Suprapubic skin (tissue), 4 donors: ENCODE measurements around the gene ATXN7L2. TPM values are rescaled to one million over a fixed set of nuclear protein-coding genes. Genes with fewer than 3 reads are reported as not detected.

Source experiments
- DNase-seq, 2 donors: peaks; one replicate each; pipeline ENCODE4 v3.0.0-alpha.2; 2019; ENCODE audit warnings: low spot score in 2 of 2
- H3K27ac ChIP-seq: fragments of 200-600 bp; sonication (generic); one replicate; pipeline ENCODE4 v1.5.1; 2019
- H3K27me3 ChIP-seq: fragments of 200-600 bp; sonication (generic); one replicate; pipeline ENCODE4 v1.5.1; 2019
- H3K36me3 ChIP-seq: fragments of 200-600 bp; sonication (generic); one replicate; pipeline ENCODE4 v1.5.1; 2019
- H3K4me1 ChIP-seq: fragments of 200-600 bp; sonication (generic); one replicate; pipeline ENCODE4 v1.5.1; 2019
- H3K4me3 ChIP-seq: fragments of 200-600 bp; sonication (generic); one replicate; pipeline ENCODE4 v1.5.1; 2019; ENCODE audit warnings: mild to moderate bottlenecking
- H3K9me3 ChIP-seq: fragments of 200-600 bp; sonication (generic); one replicate; pipeline ENCODE4 v1.5.1; 2019
- EP300 ChIP-seq: sonication (generic); formaldehyde crosslinking; IDR thresholded peaks from one replicate; pipeline ENCODE4 v1.6.1; 2017; ENCODE audit warnings: antibody characterized with exemption
- POLR2A ChIP-seq, 2 donors: fragments of 450-650 bp; IDR thresholded peaks; one replicate each; pipeline ENCODE4 v1.6.1; 2017; ENCODE audit warnings: antibody characterized with exemption in 2 of 2, mild to moderate bottlenecking in 2 of 2, moderate library complexity in 2 of 2
- POLR2AphosphoS5 ChIP-seq, 3 donors: sonication (generic); formaldehyde crosslinking; IDR thresholded peaks; one replicate each; pipeline ENCODE4 v1.6.1; 2017; ENCODE audit warnings: antibody characterized with exemption in 3 of 3
- WGBS: methylation state at CpG from one replicate; pipeline ENCODE4 v1.1.5; 2018; 5-methylcytosine and 5-hydroxymethylcytosine counted together
- total RNA-seq, 4 donors: library from RNA; depleted of rRNA; stranded (reverse); fragments of >200 nt; gene quantifications; one replicate each; pipeline ENCODE4 v1.1.0, GENCODE V29; 2016
- TF ChIP-seq, protein P1 (sequence below), 2 donors: fragments of 200-600 bp in 1 of 2; fragments of 450-650 bp in 1 of 2; sonication (generic) in 1 of 2; IDR thresholded peaks; one replicate each; pipeline ENCODE4 v1.5.1; 2016 to 2019; ENCODE audit warnings: antibody characterized with exemption in 2 of 2, mild to moderate bottlenecking in 1 of 2, moderate library complexity in 1 of 2

Gene ATXN7L2
- total RNA-seq, 4 donors from 2014 or later: 5.1 to 8.4 (median 7.2) TPM

GRCh38 chr1:109500941-109501381 is 17.3 kb downstream of the ATXN7L2 start:
- H3K9me3 ChIP-seq: no peaks in the 10 kb centered on the region
- no peak for TF ChIP-seq POLR2AphosphoS5 (IDR thresholded peaks at IDR 0.05)
- no peak for TF ChIP-seq EP300
- no peak for TF ChIP-seq POLR2A (IDR thresholded peaks at IDR 0.05)
- TF ChIP-seq, protein P1, sequence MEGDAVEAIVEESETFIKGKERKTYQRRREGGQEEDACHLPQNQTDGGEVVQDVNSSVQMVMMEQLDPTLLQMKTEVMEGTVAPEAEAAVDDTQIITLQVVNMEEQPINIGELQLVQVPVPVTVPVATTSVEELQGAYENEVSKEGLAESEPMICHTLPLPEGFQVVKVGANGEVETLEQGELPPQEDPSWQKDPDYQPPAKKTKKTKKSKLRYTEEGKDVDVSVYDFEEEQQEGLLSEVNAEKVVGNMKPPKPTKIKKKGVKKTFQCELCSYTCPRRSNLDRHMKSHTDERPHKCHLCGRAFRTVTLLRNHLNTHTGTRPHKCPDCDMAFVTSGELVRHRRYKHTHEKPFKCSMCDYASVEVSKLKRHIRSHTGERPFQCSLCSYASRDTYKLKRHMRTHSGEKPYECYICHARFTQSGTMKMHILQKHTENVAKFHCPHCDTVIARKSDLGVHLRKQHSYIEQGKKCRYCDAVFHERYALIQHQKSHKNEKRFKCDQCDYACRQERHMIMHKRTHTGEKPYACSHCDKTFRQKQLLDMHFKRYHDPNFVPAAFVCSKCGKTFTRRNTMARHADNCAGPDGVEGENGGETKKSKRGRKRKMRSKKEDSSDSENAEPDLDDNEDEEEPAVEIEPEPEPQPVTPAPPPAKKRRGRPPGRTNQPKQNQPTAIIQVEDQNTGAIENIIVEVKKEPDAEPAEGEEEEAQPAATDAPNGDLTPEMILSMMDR (IDR thresholded peaks at IDR 0.05): no peak
- peaks cover 24% of the 10 kb centered on the region for H3K36me3 ChIP-seq
- no peak for DNase-seq
- peak overlapping the region; percentile 15 for H3K27ac ChIP-seq
- WGBS: 26% methylated on average over 5 of the region's 5 CpGs
- no peak overlapping the region for H3K4me3 ChIP-seq
- peaks cover 78% of the 10 kb centered on the region for H3K4me1 ChIP-seq
- no peaks in the 10 kb centered on the region for H3K27me3 ChIP-seq

DNA sequence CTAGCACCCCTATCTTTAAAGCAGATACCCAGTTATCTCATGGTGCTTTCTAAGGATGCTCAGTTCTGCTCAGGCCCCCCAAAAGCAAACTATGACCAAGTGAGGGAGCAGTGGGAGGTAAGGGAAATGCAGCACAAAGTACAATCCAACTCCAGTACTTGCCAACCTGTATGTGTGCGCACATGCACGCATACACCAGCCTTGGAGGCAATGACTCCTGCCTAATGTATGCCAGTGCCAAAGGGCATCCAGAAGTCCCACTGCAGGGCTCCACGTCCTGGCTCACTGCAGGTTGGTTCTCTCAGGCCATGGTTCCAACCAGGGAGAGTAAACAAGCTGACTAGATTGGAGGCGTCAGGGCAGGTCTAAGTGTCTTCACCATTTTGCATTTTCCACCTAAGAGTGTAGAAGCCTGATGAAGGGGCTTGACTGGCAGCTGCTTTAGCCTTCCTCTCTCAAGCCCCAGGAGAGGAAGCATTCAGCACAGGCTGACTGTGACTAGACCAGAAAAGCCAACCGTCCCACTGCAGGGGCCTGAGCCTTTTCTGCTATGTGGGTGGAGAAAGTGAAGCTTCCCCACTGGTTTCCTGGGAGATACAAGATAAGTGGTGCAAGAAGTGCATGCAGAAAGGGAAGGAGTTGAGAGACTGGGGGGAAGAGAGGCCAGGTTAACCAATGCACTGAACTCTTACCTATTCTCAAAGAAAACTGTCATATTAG is 18.1 kb downstream of the ATXN7L2 start:
- TF ChIP-seq EP300 (no peak), POLR2AphosphoS5 (IDR thresholded peaks at IDR 0.05) (no peak), POLR2A (IDR thresholded peaks at IDR 0.05) (no peak)
- TF ChIP-seq, protein P1 (IDR thresholded peaks at IDR 0.05): no peak
- H3K27ac ChIP-seq: no peak overlapping the region

DNA sequence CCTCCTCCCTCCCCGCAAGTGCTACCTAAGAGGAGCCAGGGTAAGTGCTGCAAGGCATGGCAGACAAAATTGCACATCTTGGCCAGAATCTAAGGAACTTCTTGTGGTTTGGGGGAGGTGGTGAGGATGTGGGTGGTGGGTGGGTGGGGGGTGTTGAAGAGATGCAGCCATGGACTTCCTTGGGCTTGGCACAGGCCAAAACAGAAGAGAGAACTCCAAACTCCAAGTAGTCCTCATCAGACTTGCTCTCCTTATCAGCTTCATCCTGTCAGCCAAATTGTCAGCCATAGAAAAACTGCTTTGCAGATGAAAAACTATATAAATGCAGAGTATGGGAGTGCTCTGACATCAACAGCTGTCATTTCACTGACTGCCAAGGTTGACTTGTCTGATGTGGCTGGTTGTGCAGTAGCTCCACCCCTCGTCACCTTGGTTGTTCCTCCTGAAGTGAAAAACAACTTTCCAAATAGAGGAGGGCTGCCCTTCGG is 18.7 kb downstream of the ATXN7L2 start:
- H3K27ac ChIP-seq: no peak overlapping the region
- 50% methylated on average over 3 of the region's 3 CpGs for WGBS

More for the DNA sequence above, 18.1 kb downstream of the ATXN7L2 start:
- Histone ChIP-seq H3K9me3 (no peaks in the 10 kb centered on the region), H3K36me3 (peaks cover 15% of the 10 kb centered on the region), H3K4me1 (peaks cover 72% of the 10 kb centered on the region), H3K4me3 (no peak overlapping the region), H3K27me3 (no peaks in the 10 kb centered on the region)
- DNase-seq: no peak
- 56% methylated on average over 5 of the region's 5 CpGs for WGBS

DNA sequence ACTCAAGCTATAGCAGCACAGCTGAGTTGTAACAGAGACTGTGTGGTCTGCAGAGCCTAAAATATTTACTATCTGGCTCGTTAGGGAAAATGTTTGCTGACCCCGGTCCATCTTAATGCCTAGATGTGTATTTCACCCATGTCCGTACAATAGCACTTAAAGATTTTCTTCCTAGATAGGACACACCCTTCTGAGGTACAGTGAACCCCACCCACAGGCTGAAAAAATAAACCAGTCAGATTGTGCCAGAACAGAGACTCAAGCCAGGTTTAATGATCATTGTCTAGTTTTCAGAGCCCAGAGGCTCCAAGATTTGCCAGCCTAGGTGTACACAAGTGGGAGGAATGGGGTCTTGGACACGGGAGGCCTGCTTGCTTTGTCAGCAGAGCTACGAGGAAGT is 20.2 kb downstream of the ATXN7L2 start:
- no peak overlapping the region for H3K4me3 ChIP-seq
- DNase-seq: no peak
- H3K36me3 ChIP-seq: peaks cover 3% of the 10 kb centered on the region
- no peak overlapping the region for H3K27ac ChIP-seq
- TF ChIP-seq, protein P1 (IDR thresholded peaks at IDR 0.05): no peak
- TF ChIP-seq POLR2A (IDR thresholded peaks at IDR 0.05) (no peak), EP300 (no peak), POLR2AphosphoS5 (IDR thresholded peaks at IDR 0.05) (no peak)
- no peaks in the 10 kb centered on the region for H3K27me3 ChIP-seq
- WGBS: 47% methylated on average over 5 of the region's 5 CpGs
- H3K9me3 ChIP-seq: no peaks in the 10 kb centered on the region
- peaks cover 53% of the 10 kb centered on the region for H3K4me1 ChIP-seq

More for the DNA sequence above, 18.7 kb downstream of the ATXN7L2 start:
- no peak for TF ChIP-seq EP300
- TF ChIP-seq, protein P1 (IDR thresholded peaks at IDR 0.05): no peak
- Histone ChIP-seq H3K4me1 (peaks cover 66% of the 10 kb centered on the region), H3K4me3 (no peak overlapping the region), H3K9me3 (no peaks in the 10 kb centered on the region), H3K27me3 (no peaks in the 10 kb centered on the region), H3K36me3 (peaks cover 9% of the 10 kb centered on the region)
- DNase-seq: no peak

- Histone ChIP-seq H3K27ac (no peak overlapping the region), H3K4me3 (no peak overlapping the region)
Measured at GRCh38 chr1:109504974-109505373, 21.3 kb downstream of the ATXN7L2 start.

More at GRCh38 chr1:109504974-109505373, 21.3 kb downstream of the ATXN7L2 start:
- WGBS: 87% methylated on average over 1 of the region's 1 CpG
- Histone ChIP-seq H3K4me1 (peaks cover 50% of the 10 kb centered on the region), H3K27me3 (no peaks in the 10 kb centered on the region), H3K36me3 (peaks cover 3% of the 10 kb centered on the region), H3K9me3 (no peaks in the 10 kb centered on the region)
- DNase-seq: no peak
- TF ChIP-seq POLR2AphosphoS5 (IDR thresholded peaks at IDR 0.05) (no peak), EP300 (no peak), POLR2A (IDR thresholded peaks at IDR 0.05) (no peak)
- TF ChIP-seq, protein P1 (IDR thresholded peaks at IDR 0.05): no peak
